Measurements from ENCODE around the gene SLBP. TPM values are rescaled to one million over a fixed set of nuclear protein-coding genes. Genes with fewer than 3 reads are reported as not detected.
A peak's percentile ranks its signal among the peaks of the same experiment; 100 is the strongest.

SLBP gene
- total and polyA plus RNA-seq, 2 donors (not counting 1 experiment from before 2014, with no cell fraction given): 19.4 to 31.8 TPM

DNA sequence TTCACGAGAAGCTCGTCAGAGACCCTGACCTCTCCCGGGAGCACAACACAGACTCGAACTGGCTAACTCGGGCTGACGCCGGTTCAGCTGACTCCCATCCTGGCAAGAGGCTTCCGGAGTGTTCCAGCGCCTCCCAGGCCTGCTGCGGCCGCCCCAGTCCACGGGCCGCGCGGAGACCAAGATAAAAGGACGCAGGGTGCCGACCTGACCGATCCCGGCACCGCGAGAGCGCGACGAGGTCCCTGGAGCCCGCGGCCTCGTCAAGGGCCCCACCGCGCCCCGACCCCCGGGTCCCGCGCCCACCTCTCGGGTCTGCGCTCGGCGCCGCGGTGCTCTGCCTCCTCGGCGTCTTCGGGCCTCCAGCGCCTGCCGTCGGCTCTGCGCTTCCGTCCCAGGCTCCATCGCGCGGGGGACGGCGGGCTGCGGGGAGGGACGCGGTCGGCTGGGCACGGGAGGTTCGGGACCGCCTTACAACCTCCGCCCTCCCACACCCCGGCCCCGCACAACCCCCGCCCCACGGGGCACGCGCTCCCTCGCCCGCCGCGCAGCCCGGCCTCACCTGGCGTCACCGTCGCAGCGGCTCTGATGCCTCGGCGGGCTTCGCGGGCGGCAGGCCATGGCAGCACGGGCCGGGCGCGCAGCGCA is 426 bp downstream of the SLBP start:
- peaks cover 38% of the 10 kb centered on the region for H4K20me1 ChIP-seq (ENCODE audit: control insufficient read depth, insufficient read depth, low read length, poor library complexity, severe bottlenecking)
- Mint-ChIP-seq H3K9me3 (ENCODE audit: insufficient read depth) (no peaks in the 10 kb centered on the region), H3K4me3 (peak overlapping the region; percentile 91), H3K27ac (peak overlapping the region; percentile 98), H3K4me1 (peaks cover 64% of the 10 kb centered on the region), H3K27me3 (no peaks in the 10 kb centered on the region)
- ChIA-PET POLR2A (interaction anchor here (0.5 to 3.8 kb wide), 4 partner anchors 11 to 28 kb away, joined by 3 to 61 read pairs (median 10); partner anchors contain the start of genes TACC3 and TMEM129), CTCF (interaction anchor here (0.6 to 6.1 kb wide), 8 partner anchors 9 to 444 kb away, joined by 3 to 75 read pairs (median 6); partner anchors contain the start of genes LETM1, TACC3 and TMEM129)
- peaks cover 0 to 3% of the 10 kb centered on the region in 2 experiments for H3K36me3 ChIP-seq (replicated peaks in 1 of 2; ENCODE audit: control extremely low read depth in 1 of 2, control insufficient read depth in 1 of 2, extremely low read depth in 1 of 2, insufficient read depth in 2 of 2, low read length in 1 of 2)
- H3K4me1 ChIP-seq (ENCODE audit: control insufficient read depth in 2 of 2, insufficient read depth in 2 of 2, low read length in 2 of 2): peaks cover 50 to 56% of the 10 kb centered on the region in 2 donors
- peak overlapping the region; percentile 93 for H3K9ac ChIP-seq (ENCODE audit: low read length)
- DNase-seq (peak; percentile 62), ATAC-seq (ENCODE audit: low read depth) (no peak)
- peak overlapping the region; percentile 64 to 98 (median 92) for H3K4me3 ChIP-seq (ENCODE audit: control extremely low read depth in 1 of 5, extremely low read depth in 1 of 5, insufficient read depth in 1 of 5, low read depth in 2 of 5, low read length in 4 of 5)
- no peaks in the 10 kb centered on the region for H3K9me3 ChIP-seq (ENCODE audit: control extremely low read depth in 1 of 3, control insufficient read depth in 2 of 3, insufficient read depth in 1 of 3, low read length in 2 of 3)
- intact Hi-C loops (cut with micrococcal nuclease): loop anchor here (1.0 to 5.0 kb wide), 6 partner anchors 10 to 756 kb away; partner anchors contain the start of genes FAM53A, LETM1, RNF4 and TACC3
- H3K4me2 ChIP-seq (replicated peaks; ENCODE audit: low read depth, low read length, poor library complexity, severe bottlenecking): peak overlapping the region; percentile 97
- H3K27ac ChIP-seq (ENCODE audit: low read length in 2 of 2): peak overlapping the region; percentile 57 to 99
- WGBS (ENCODE audit: insufficient coverage): under 1% methylated on average over 81 of the region's 85 CpGs
- no peak for TF ChIP-seq EZH2 (IDR thresholded peaks at IDR 0.05; ENCODE audit: borderline replicate concordance, insufficient read depth, low read depth, low read length, poor library complexity, severe bottlenecking)
- TF ChIP-seq, protein P1, sequence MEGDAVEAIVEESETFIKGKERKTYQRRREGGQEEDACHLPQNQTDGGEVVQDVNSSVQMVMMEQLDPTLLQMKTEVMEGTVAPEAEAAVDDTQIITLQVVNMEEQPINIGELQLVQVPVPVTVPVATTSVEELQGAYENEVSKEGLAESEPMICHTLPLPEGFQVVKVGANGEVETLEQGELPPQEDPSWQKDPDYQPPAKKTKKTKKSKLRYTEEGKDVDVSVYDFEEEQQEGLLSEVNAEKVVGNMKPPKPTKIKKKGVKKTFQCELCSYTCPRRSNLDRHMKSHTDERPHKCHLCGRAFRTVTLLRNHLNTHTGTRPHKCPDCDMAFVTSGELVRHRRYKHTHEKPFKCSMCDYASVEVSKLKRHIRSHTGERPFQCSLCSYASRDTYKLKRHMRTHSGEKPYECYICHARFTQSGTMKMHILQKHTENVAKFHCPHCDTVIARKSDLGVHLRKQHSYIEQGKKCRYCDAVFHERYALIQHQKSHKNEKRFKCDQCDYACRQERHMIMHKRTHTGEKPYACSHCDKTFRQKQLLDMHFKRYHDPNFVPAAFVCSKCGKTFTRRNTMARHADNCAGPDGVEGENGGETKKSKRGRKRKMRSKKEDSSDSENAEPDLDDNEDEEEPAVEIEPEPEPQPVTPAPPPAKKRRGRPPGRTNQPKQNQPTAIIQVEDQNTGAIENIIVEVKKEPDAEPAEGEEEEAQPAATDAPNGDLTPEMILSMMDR (IDR thresholded peaks at IDR 0.05): no peak
- H2AFZ ChIP-seq (ENCODE audit: insufficient read depth, low read depth, low read length, poor library complexity, severe bottlenecking): peak overlapping the region; percentile 84
- H3K79me2 ChIP-seq (ENCODE audit: control insufficient read depth, insufficient read depth, low read length): peaks cover 70% of the 10 kb centered on the region
- H3K27me3 ChIP-seq (replicated peaks in 1 of 4; ENCODE audit: control extremely low read depth in 1 of 4, control insufficient read depth in 3 of 4, insufficient read depth in 4 of 4, low read length in 3 of 4): no peaks in the 10 kb centered on the region

Measured in B cell (primary cell).